Islet of Langerhans (tissue), 1 donor: ENCODE data around the gene PLCB2.

ENCODE experiments used
- FAIRE-seq: peaks from one replicate; lab custom pipeline; 2011; peaks lifted over from hg19 to GRCh38; lab: Jason Lieb, UNC

The PLCB2 gene

DNA sequence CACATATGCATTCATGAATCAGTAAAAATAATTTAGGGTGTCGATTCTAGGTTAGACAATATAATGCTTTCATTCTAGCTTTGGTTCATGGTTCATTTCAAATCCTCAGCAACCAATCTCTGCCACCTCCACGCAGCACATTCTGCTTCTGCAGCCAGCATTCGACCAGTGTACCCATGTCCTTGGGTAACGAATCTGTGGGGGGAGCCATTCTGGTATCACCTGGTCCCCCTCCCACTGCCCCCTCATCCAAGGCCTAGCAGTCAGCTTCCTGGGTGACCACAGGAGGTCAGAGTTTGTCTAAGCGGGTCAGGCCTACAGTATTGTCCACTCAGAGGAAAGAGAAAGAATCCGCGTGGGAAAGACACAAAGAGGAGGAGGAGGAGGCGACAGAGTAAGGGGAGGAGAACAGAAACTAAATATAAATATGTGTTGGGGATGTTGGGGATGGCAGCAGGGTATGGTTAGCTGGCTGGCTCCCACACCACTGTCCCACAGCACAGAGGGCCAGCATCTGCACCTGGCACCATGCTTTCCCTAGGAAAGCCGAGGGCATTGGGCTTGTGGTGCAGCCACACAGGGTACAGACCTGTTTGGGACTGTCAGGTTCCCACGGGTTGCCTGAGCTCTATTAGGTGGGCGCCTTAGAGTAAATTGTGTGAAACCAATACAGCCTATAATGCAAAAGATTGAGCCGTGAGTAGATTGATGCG, 56.8 kb downstream of the PLCB2 start:
- no peak for FAIRE-seq

GRCh38 chr15:40250304-40250656, 57.5 kb downstream of the PLCB2 start:
- no peak for FAIRE-seq

GRCh38 chr15:40249477-40250303, 58.0 kb downstream of the PLCB2 start:
- FAIRE-seq = no peak

- no peak for FAIRE-seq
Measured at GRCh38 chr15:40248006-40248783, 59.5 kb downstream of the PLCB2 start.

- FAIRE-seq = no peak
Measured at GRCh38 chr15:40247406-40247971, 60.2 kb downstream of the PLCB2 start.

- no peak for FAIRE-seq
Measured at GRCh38 chr15:40246496-40247280, 61.0 kb downstream of the PLCB2 start.

DNA sequence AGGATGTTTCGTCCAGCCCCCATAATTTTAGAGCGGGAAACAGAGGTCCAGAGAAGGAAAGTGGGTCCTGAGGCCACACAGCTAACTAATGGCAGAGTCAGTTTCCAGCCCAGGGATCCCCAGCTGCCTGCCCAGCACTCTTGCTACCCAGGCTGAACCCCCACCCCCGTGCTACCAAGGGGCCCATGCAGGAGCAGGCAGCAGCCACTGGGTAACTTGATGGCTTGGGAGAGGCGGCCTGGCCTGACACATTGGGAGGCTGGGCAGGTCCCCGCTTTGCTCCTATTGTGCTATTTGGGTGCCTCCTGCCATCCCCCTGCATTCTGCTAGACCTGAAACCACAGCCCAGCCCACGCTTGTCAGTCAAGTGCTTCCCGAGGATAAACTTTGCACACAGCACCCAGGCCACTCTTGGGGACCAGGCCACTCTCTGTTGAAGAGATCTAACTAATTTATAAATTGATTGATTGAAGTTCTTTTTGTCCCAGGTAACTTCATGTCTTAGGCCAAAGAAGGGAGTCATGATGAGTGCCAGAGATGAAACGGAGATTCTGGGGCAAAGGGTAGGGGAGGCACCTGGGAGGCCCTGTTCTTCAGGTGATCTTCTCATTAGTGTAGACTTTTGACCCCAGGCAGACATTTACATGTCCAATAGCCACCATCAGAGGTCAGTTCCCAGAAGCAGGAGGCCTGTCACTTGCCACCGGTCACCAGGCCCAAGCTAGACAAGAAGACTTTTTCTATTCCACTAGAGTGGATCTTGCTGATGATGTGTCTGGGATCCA, 61.9 kb downstream of the PLCB2 start:
- no peak for FAIRE-seq

DNA sequence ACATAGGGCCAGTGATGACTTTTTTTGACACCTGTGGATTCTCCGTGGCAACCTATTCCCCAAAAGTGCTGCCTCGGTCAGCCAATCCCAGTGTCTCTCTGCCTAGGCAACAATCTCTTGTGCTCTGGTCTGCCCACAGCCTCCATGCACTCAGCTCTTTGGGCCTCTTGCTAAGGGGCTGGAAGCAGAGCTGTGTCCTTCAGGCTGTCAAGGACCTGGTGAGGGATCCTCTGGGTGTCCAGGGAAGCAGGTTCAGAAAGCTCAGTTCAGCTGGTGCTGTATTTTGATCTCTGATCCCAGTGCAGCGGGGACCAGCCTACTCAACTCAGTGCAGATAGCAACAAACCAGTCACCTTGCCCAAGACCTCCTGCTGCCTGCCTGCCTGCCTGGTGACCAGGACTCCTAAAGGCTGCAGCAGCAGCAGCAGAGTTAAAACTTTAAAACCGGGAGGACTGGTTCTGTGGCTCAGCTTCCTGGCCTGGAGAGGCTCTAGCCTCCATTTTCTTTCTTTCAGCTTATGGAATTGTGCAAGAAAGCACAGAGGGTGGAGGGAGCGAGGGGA, 62.7 kb downstream of the PLCB2 start:
- FAIRE-seq = no peak

- no peak for FAIRE-seq
Measured at GRCh38 chr15:40243126-40243810, 64.5 kb downstream of the PLCB2 start.

DNA sequence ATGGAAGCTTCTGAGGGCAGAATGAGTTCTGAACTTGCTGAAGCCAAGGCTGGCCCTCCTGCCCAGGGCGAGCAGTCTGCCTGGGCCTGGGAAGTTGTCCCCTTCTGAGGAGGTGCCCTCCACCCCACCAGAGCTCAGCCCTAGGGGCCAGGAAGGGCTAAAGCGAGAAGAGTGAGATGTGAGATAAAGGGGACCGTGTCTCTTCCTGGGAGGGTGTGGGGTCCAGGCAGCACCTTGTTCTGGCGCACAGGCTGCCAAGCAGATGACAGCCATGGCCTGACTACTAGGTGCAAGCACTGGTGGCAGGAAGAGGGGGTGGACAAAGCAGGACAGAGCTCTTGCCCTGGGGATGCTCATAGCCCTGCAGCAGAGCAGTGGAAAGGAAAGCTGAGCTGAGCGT, 65.1 kb downstream of the PLCB2 start:
- no peak for FAIRE-seq

GRCh38 chr15:40242213-40242599, 65.5 kb downstream of the PLCB2 start:
- FAIRE-seq = no peak

GRCh38 chr15:40241269-40242212, 66.2 kb downstream of the PLCB2 start:
- no peak for FAIRE-seq

GRCh38 chr15:40240619-40241221, 67.0 kb downstream of the PLCB2 start:
- no peak for FAIRE-seq

DNA sequence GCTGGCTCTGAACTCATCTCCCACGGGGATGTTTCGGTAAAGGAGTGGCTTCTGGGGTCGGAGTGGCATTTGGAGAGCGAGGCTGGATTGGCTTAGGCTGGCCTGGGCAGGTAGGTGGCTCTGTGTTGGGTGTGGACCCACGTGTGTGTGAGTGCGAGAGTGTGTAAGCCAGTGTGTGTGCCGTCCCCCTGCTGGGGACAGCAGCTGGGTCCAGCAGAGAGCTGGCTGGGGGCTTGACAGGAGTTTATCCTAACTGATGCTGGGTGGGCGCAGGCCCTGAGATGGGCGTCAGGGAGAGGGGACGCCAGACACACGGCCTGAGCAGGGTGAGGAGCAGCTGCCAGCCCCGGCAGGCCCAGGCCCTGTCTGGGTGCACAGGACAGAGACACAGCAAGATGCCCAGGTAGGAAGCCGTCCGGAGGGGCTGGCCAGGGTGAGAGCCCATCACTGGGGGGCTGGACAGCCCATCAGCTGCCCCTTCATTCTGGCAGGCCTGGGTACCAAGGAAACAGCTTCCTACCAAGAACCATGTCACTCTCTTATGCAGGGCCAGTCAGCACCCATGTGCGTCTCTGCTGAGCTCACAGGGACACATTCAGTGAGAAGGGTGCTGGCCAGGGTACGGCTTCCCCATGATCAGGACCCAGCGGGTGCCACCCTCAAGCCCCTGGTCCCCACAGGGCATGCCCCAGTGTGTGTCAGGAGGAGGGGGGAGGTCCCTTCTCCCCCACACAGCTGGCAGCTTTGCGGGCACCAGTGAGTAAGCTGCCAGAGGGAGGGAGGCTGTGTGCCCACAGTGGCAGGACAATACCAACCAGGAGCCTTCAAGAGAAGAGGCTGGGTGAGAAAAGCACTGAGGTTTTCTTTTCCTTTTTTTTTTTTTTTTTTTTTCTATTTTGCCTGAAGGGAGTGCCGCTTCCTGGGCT, 67.8 kb downstream of the PLCB2 start:
- FAIRE-seq = no peak

DNA sequence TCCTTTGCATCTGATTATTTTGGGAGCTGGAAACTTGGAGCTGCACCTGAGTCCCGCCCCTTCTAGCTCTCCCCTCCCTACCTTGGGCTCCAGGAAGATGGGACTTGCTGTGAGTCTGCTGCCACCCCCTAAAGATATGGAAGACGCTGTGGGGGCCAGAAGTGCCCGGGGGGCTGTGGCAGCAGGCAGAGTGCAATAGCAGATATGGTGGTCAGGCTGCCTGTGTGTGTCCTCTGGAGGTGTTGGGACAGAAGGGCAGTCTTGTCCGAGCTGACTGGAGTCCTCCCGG, 68.4 kb downstream of the PLCB2 start:
- FAIRE-seq = no peak

DNA sequence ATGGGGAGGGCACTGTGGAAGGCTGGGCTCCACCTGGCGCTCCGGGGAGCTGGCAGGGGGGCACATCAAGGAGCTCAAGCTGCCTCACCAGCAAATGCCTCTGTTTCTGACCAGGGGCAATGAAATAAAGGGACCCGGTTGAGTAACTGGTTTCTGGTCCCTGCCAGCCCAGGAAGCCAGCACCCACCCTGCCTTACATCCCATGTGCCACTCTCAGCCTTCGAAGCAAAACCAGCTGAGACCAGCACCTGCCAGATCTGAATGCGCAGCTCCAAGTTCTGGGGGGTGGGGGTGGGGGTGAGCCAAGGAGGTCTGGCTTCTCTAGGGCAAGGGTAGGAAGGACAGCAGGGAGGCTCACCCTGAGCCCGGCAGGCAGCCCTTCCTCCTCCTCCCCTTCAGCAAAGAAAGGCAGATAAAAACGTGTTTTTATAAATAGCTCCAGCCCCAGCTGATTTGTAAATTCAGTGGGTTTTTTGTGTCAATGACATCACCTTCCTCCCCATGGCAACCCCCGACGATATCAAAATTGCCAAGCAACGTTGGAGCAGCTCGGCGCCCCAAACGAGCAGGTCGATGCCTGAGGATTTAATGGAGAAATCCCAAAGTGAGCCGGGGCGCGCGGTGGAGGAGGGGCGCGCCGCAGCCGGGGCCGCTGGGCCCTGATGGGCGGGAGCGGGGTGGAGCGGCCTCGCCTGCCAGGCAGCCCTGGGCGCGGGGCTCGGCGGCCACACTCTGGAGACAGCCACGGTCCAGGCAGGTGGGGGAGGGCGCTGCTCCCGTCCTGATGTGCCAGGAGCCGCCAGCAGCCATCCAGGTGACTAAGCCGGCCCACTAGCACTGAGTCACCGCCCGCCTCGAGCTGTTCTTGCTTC, 69.0 kb downstream of the PLCB2 start, which contains the start of gene PAK6:
PAK6 (plus strand) TSS at position 532 of the 872 bp plus-strand sequence. CDS start 25,723 bp downstream, outside the sequence.
- FAIRE-seq = peak; percentile 51
